Small intestine (tissue), 16 donors: ENCODE data around the gene CHP2. TPM values are rescaled to one million over a fixed set of nuclear protein-coding genes. Genes with fewer than 3 reads are reported as not detected.

ENCODE experiments used
- DNase-seq, 2 donors: peaks; one replicate each; pipeline versions ENCODE4 v3.0.0 to v3.0.0-alpha.2; 2013
- FAIRE-seq: peaks from 2 replicates; lab custom pipeline; 2012; peaks lifted over from hg19 to GRCh38; lab: Jason Lieb, UNC
- H3K27ac ChIP-seq, 3 donors: one replicate each; pipeline ENCODE4 v1.5.1; 2013; ENCODE audit warnings: low read length in 2 of 3, mild to moderate bottlenecking in 2 of 3, control low read depth in 1 of 3, inconsistent platforms in 1 of 3, low read depth in 1 of 3, moderate library complexity in 1 of 3
- H3K27me3 ChIP-seq, 3 donors: one replicate each; pipeline ENCODE4 v1.6.1; 2013; ENCODE audit warnings: low read length in 3 of 3, inconsistent platforms in 1 of 3; ENCODE audit not compliant: control insufficient read depth in 3 of 3, insufficient read depth in 3 of 3
- H3K36me3 ChIP-seq, 3 donors: one replicate each; pipeline ENCODE4 v1.6.1; 2013; ENCODE audit warnings: low read length in 3 of 3, inconsistent platforms in 1 of 3, low read depth in 1 of 3, mild to moderate bottlenecking in 1 of 3, moderate library complexity in 1 of 3; ENCODE audit not compliant: control insufficient read depth in 3 of 3, insufficient read depth in 2 of 3
- H3K4me1 ChIP-seq, 3 donors: one replicate each; pipeline ENCODE4 v1.6.1; 2013; ENCODE audit warnings: low read length in 2 of 3, inconsistent platforms in 1 of 3, low read depth in 1 of 3, mild to moderate bottlenecking in 1 of 3, moderate library complexity in 1 of 3; ENCODE audit not compliant: control insufficient read depth in 3 of 3, insufficient read depth in 2 of 3
- H3K4me3 ChIP-seq, 3 donors: one replicate each; pipeline ENCODE4 v1.5.1; 2013; ENCODE audit warnings: low read length in 3 of 3, control low read depth in 1 of 3, inconsistent platforms in 1 of 3, low read depth in 1 of 3, mild to moderate bottlenecking in 1 of 3, moderate library complexity in 1 of 3
- H3K9me3 ChIP-seq, 2 donors: one replicate each; pipeline ENCODE4 v1.6.1; 2013; ENCODE audit warnings: low read depth in 1 of 2, low read length in 1 of 2; ENCODE audit not compliant: control insufficient read depth in 2 of 2, insufficient read depth in 1 of 2
- WGBS, 3 donors: extraction: QIAGEN DNeasy Blood & Tissue Kit; methylation state at CpG; one replicate each; pipeline ENCODE4 v1.1.7; 2013; 5-methylcytosine and 5-hydroxymethylcytosine counted together
- long read RNA-seq, 10 donors: transcript quantifications; one replicate each; lab custom pipeline, GENCODE V29; 2026
- polyA plus RNA-seq, 4 donors: library from polyadenylated mRNA; stranded (reverse) in 3 of 4; unstranded in 1 of 4; fragments of 200-250 nt in 3 of 4; fragments of 120-200 nt in 1 of 4; gene quantifications; one replicate each; pipeline versions ENCODE4 v1.2.1 to v1.2.3, GENCODE V29; 2013
- donor health status: healthy with polysubstance abuse.
- donor health status: control.
- donor health status: control.
- donor health status: Bipolar disorder and iron deficiency.
- donor health status: healthy.

Gene CHP2
- polyA plus RNA-seq = 100 to 1,000 TPM; 144 to 416 (median 298) TPM
- long read RNA-seq, donor 1 = 0 reads
- long read RNA-seq, donor 2, transcript CHP2-201 (7 exons, 2,382 nt) = major isoform, 47 of 108 reads
- long read RNA-seq, donor 2, partial matches to known transcripts = 61 of 108 reads
- long read RNA-seq, donor 2, other reads (novel, unspliced or antisense) = 0 of 108 reads
- long read RNA-seq, donor 3, transcript CHP2-201 (7 exons, 2,382 nt) = major isoform, 48 of 57 reads
- long read RNA-seq, donor 3, partial matches to known transcripts = 9 of 57 reads
- long read RNA-seq, donor 3, other reads (novel, unspliced or antisense) = 0 of 57 reads
- long read RNA-seq, donor 4 = 0 reads
- long read RNA-seq, donor 5, transcript CHP2-201 (7 exons, 2,382 nt) = major isoform, 17 of 17 reads
- long read RNA-seq, donor 5, partial matches to known transcripts = 0 of 17 reads
- long read RNA-seq, donor 5, other reads (novel, unspliced or antisense) = 0 of 17 reads
- long read RNA-seq, donor 6, transcript CHP2-201 (7 exons, 2,382 nt) = major isoform, 103 of 121 reads
- long read RNA-seq, donor 6, partial matches to known transcripts = 18 of 121 reads
- long read RNA-seq, donor 6, other reads (novel, unspliced or antisense) = 0 of 121 reads
- long read RNA-seq, donor 7 = 0 reads
- long read RNA-seq, donor 8 = 0 reads
- long read RNA-seq, donor 9, transcript CHP2-201 (7 exons, 2,382 nt) = major isoform, 19 of 50 reads
- long read RNA-seq, donor 9, partial matches to known transcripts = 31 of 50 reads
- long read RNA-seq, donor 9, other reads (novel, unspliced or antisense) = 0 of 50 reads
- long read RNA-seq, donor 10, transcript CHP2-201 (7 exons, 2,382 nt) = major isoform, 37 of 37 reads
- long read RNA-seq, donor 10, partial matches to known transcripts = 0 of 37 reads
- long read RNA-seq, donor 10, other reads (novel, unspliced or antisense) = 0 of 37 reads

- FAIRE-seq = no peak
- peak; percentile 89 to 94 for DNase-seq
- peaks cover 0 to 8% (median 3%) of the 10 kb centered on the region in 3 donors for H3K4me1 ChIP-seq
- WGBS, 3 donors = 2 to 5% (median 4%) methylated on average over 76 to 80 of the region's 80 CpGs
- H3K27me3 ChIP-seq = peaks cover 0 to 17% (median 7%) of the 10 kb centered on the region in 3 donors
- H3K36me3 ChIP-seq = peaks cover 0 to 22% (median 5%) of the 10 kb centered on the region in 3 donors
- H3K27ac ChIP-seq = peak within 1 kb of the TSS; percentile 69 to 87 (median 71)
- no peaks in the 10 kb centered on the region for H3K9me3 ChIP-seq
- H3K4me3 ChIP-seq = peak within 1 kb of the TSS; percentile 54 to 87 (median 86)
These were observed at the start of gene CHP2 for GRCh38 chr16:23754594-23755483. Gene CHP2 (plus strand): TSS chr16:23755026. CDS start chr16:23755050, 24 bp downstream.

GRCh38 chr16:23705517-23705902 lies 49.3 kb upstream of the CHP2 start:
- Histone ChIP-seq H3K27me3 (peaks cover 0 to 2% (median 0%) of the 10 kb centered on the region in 3 donors), H3K27ac (no peak overlapping the region), H3K4me3 (no peak overlapping the region), H3K36me3 (no peaks in the 10 kb centered on the region), H3K4me1 (no peaks in the 10 kb centered on the region), H3K9me3 (peaks cover 0 to 13% of the 10 kb centered on the region in 2 donors)
- WGBS, 3 donors = 80 to 89% (median 84%) methylated on average over 2 of the region's 2 CpGs
- DNase-seq = no peak
- no peak for FAIRE-seq

DNA sequence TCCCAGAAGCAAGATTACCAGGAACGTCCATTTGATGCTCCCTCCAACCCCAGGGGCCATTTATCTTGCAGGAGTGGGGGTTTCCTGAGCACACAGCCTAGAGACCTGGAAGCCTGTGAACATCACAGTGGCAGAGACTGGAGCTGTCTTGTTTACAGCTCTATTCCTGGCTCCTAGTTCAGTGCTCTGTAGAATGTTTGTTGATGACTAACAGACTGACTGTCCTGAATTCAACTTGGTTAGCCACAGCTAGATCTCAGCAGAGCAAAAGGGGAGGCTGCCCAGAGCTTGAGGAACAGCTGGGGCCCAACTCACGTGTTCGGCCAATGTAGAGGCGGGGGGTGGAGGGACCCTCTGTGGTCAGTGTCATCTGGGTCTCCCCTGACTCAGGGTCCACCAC lies 48.4 kb upstream of the CHP2 start:
- no peak overlapping the region for H3K27ac ChIP-seq
- H3K36me3 ChIP-seq = no peaks in the 10 kb centered on the region
- H3K27me3 ChIP-seq = peaks cover 0 to 4% (median 0%) of the 10 kb centered on the region in 3 donors
- peaks cover 0 to 14% of the 10 kb centered on the region in 2 donors for H3K9me3 ChIP-seq
- no peak for FAIRE-seq
- DNase-seq = no peak
- H3K4me3 ChIP-seq = no peak overlapping the region
- no peaks in the 10 kb centered on the region for H3K4me1 ChIP-seq
- WGBS, 3 donors = 80 to 89% (median 88%) methylated on average over 4 of the region's 4 CpGs

- H3K4me3 ChIP-seq = no peak overlapping the region
- no peak for FAIRE-seq
- no peak overlapping the region for H3K27ac ChIP-seq
- H3K4me1 ChIP-seq = no peaks in the 10 kb centered on the region
- peaks cover 0 to 14% of the 10 kb centered on the region in 2 donors for H3K9me3 ChIP-seq
- H3K36me3 ChIP-seq = no peaks in the 10 kb centered on the region
- no peak for DNase-seq
- H3K27me3 ChIP-seq = peaks cover 0 to 15% (median 15%) of the 10 kb centered on the region in 3 donors
These were observed 45.3 kb upstream of the CHP2 start for GRCh38 chr16:23709536-23709935.

GRCh38 chr16:23710008-23710407 lies 44.8 kb upstream of the CHP2 start:
- no peaks in the 10 kb centered on the region for H3K36me3 ChIP-seq
- H3K9me3 ChIP-seq = peaks cover 0 to 14% of the 10 kb centered on the region in 2 donors
- no peak overlapping the region for H3K4me3 ChIP-seq
- H3K27me3 ChIP-seq = peaks cover 0 to 15% (median 15%) of the 10 kb centered on the region in 3 donors
- WGBS, 3 donors = 79 to 97% (median 88%) methylated on average over 2 of the region's 2 CpGs
- H3K4me1 ChIP-seq = no peaks in the 10 kb centered on the region
- FAIRE-seq (no peak), DNase-seq (no peak)
- H3K27ac ChIP-seq = no peak overlapping the region

DNA sequence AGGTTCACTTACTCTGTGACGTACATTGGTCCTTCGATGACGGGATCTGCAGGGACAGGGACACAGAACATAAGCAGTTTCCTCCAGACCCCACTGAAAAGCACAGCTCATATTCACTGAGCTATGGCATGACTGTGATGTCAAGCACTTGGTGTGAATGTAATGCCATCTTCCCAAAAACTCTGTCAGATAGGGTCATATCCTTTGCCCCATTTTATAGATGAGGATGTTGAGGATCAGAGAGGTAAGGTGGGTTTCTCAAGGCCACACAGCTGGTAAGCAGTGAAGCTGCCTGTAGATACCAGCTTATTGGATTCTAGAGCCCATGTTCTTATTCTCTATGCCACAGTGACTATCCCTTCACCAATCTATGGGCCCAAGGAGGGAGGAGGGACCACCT lies 44.3 kb upstream of the CHP2 start:
- H3K36me3 ChIP-seq = no peaks in the 10 kb centered on the region
- DNase-seq (no peak), FAIRE-seq (no peak)
- H3K27me3 ChIP-seq = peaks cover 0 to 15% (median 15%) of the 10 kb centered on the region in 3 donors
- 92 to 98% (median 96%) methylated on average over 3 of the region's 3 CpGs for WGBS, 3 donors
- H3K27ac ChIP-seq = no peak overlapping the region
- H3K4me3 ChIP-seq = no peak overlapping the region
- no peaks in the 10 kb centered on the region for H3K4me1 ChIP-seq
- peaks cover 0 to 14% of the 10 kb centered on the region in 2 donors for H3K9me3 ChIP-seq

DNA sequence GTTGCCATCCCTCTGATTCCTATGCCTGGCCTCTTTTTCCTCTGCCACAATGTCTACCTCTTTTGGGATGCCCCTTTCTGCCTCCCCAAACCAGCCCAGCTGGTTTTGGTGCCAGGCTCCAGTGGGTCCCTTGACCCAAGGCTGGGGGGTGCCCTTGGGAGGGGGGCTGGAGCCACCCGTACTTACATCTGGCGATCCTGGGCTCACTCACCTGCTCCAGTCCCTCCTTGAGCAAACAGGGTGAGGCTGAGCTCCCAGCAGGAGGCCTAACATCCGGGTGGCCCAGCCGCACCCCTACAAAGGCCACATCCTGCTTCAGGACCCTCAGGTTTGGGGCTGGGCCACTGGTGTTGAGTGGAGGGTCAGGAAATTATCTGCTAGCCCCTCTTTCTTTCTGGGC lies 43.0 kb upstream of the CHP2 start:
- Histone ChIP-seq H3K4me3 (no peak overlapping the region), H3K27ac (peak overlapping the region in 1 of 3 donors; percentile 57), H3K9me3 (peaks cover 0 to 14% of the 10 kb centered on the region in 2 donors), H3K27me3 (peaks cover 0 to 16% (median 15%) of the 10 kb centered on the region in 3 donors), H3K36me3 (no peaks in the 10 kb centered on the region), H3K4me1 (no peaks in the 10 kb centered on the region)
- peak; percentile 61 to 68 for DNase-seq
- WGBS, 3 donors = 7 to 44% (median 23%) methylated on average over 4 of the region's 4 CpGs
- FAIRE-seq = no peak
